Activated CD8-positive, alpha-beta memory T cell treated with anti-CD3 and anti-CD28 coated beads, Interleukin-2, amount 10 ng/mL, durations not matched to agents 7 days and 5 days (primary cell): Measurements from ENCODE around the gene FOXA2. TPM values are rescaled to one million over a fixed set of nuclear protein-coding genes. Genes with fewer than 3 reads are reported as not detected.

Experiments
- ATAC-seq: fragments of 150-1000 bp; cut with Tn5 transposase; one replicate; pipeline ENCODE4 v1.10.0; 2021; ENCODE audit warnings: moderate library complexity
- CTCF ChIA-PET: fragments of 350-600 bp; sonication (Branson Sonifier 250); formaldehyde crosslinking; loops from one replicate; lab custom pipeline; 2021; ENCODE audit warnings: antibody characterized with exemption; lab: Charles Lee
- DNase-seq: peaks from one replicate; pipeline ENCODE4 v3.0.0-alpha.2; 2020
- H3K27ac Mint-ChIP-seq: one replicate; pipeline ENCODE4 v1.8.0; 2021; ENCODE audit warnings: mild to moderate bottlenecking, mixed read lengths
- H3K27me3 Mint-ChIP-seq: one replicate; pipeline ENCODE4 v1.8.0; 2021; ENCODE audit warnings: mixed read lengths
- H3K36me3 Mint-ChIP-seq: one replicate; pipeline ENCODE4 v1.8.0; 2021; ENCODE audit warnings: mild to moderate bottlenecking, mixed read lengths
- H3K4me1 Mint-ChIP-seq: one replicate; pipeline ENCODE4 v1.8.0; 2021; ENCODE audit warnings: mixed read lengths
- H3K4me3 Mint-ChIP-seq: one replicate; pipeline ENCODE4 v1.8.0; 2021; ENCODE audit warnings: mild to moderate bottlenecking, moderate library complexity, mixed read lengths
- H3K9me3 Mint-ChIP-seq: one replicate; pipeline ENCODE4 v1.8.0; 2022; ENCODE audit warnings: low read depth, mixed read lengths
- total RNA-seq, 2 experiments: library from RNA; stranded (reverse); gene quantifications; one replicate each; pipeline ENCODE4 v1.2.3, GENCODE V29; 2021

FOXA2 gene
- total RNA-seq, 2 experiments from 2014 or later = not detected

GRCh38 chr20:22531756-22532155 is 52.6 kb downstream of the FOXA2 start:
- H3K9me3 Mint-ChIP-seq = no peaks in the 10 kb centered on the region
- H3K4me3 Mint-ChIP-seq = no peak overlapping the region
- DNase-seq (no peak), ATAC-seq (no peak)
- no peaks in the 10 kb centered on the region for H3K4me1 Mint-ChIP-seq
- CTCF ChIA-PET = no interaction called here
- no peaks in the 10 kb centered on the region for H3K27me3 Mint-ChIP-seq
- no peak overlapping the region for H3K27ac Mint-ChIP-seq
- H3K36me3 Mint-ChIP-seq = no peaks in the 10 kb centered on the region

- Mint-ChIP-seq H3K27me3 (no peaks in the 10 kb centered on the region), H3K27ac (no peak overlapping the region), H3K4me3 (no peak overlapping the region), H3K36me3 (no peaks in the 10 kb centered on the region), H3K4me1 (no peaks in the 10 kb centered on the region), H3K9me3 (no peaks in the 10 kb centered on the region)
- CTCF ChIA-PET = no interaction called here
- DNase-seq = no peak
- no peak for ATAC-seq
Measured at GRCh38 chr20:22531056-22531615, 53.2 kb downstream of the FOXA2 start.
